ENCODE data around the gene TNNI3. TPM values are rescaled to one million over a fixed set of nuclear protein-coding genes. Genes with fewer than 3 reads are reported as not detected.
A peak's percentile ranks its signal among the peaks of the same experiment; 100 is the strongest.

Gene TNNI3
- total and polyA plus RNA-seq, 10 of the 15 experiments (the other 5 are each of a cell fraction or from before 2014, with no cell fraction given) = not detected

GRCh38 chr19:55117663-55118391 lies 39.7 kb downstream of the TNNI3 start (continued):
- 0 out of 2 replicates have a peak, but pooled peaks have one; percentile 16 for TF ChIP-seq GATAD2B (conservative IDR thresholded peaks at IDR 0.05; ENCODE audit: low read depth)
- TF ChIP-seq TARDBP (IDR thresholded peaks at IDR 0.05; ENCODE audit: borderline replicate concordance) = peak; percentile 85; the same call in 1 of the 2 replicates
- TF ChIP-seq CHD1 (IDR thresholded peaks at IDR 0.05; ENCODE audit: low read depth, low read length) = no peak
- no peak for TF ChIP-seq NKRF (conservative IDR thresholded peaks at IDR 0.05)
- no peak for TF ChIP-seq HDAC6 (IDR thresholded peaks at IDR 0.05; ENCODE audit: unreplicated experiment)
- no peak for TF ChIP-seq ZNF384 (IDR thresholded peaks at IDR 0.05; ENCODE audit: borderline replicate concordance, low read depth, low read length)
- no peak for TF ChIP-seq BCL3 (IDR thresholded peaks at IDR 0.05; ENCODE audit: borderline replicate concordance, insufficient read depth, low read depth, low read length, poor library complexity, severe bottlenecking)
- TF ChIP-seq GABPA (IDR thresholded peaks at IDR 0.05; ENCODE audit: low read depth) = peak; percentile 72
- no peak for TF ChIP-seq CEBPB (IDR thresholded peaks at IDR 0.05; ENCODE audit: borderline replicate concordance in 1 of 2, low read depth in 2 of 2, low read length in 2 of 2)
- no peak; the same call in 1 of the 2 replicates for TF ChIP-seq MXI1 (IDR thresholded peaks at IDR 0.05; ENCODE audit: low read depth, low read length)
- TF ChIP-seq SRF (IDR thresholded peaks at IDR 0.05; ENCODE audit: low read depth in 2 of 2, low read length in 2 of 2) = peak in 1 of 2 experiments; percentile 37; a peak in 1 of 4 replicates
- TF ChIP-seq ZBTB4 (CRISPR knock-in tag; IDR thresholded peaks at IDR 0.05) = no peak
- TF ChIP-seq ZBTB40 (IDR thresholded peaks at IDR 0.05; ENCODE audit: borderline replicate concordance) = peak; percentile 75; the same call in 1 of the 2 replicates
- no peak for TF ChIP-seq NFXL1 (IDR thresholded peaks at IDR 0.05; ENCODE audit: borderline replicate concordance)
- TF ChIP-seq MYB (IDR thresholded peaks at IDR 0.05; ENCODE audit: borderline replicate concordance, low read depth, low read length) = no peak
- no peak for TF ChIP-seq BACH1 (IDR thresholded peaks at IDR 0.05; ENCODE audit: borderline replicate concordance)
- TF ChIP-seq ZNF622 (IDR thresholded peaks at IDR 0.05) = no peak
- no peak; the same call in 1 of the 2 replicates for TF ChIP-seq POLR2AphosphoS5 (IDR thresholded peaks at IDR 0.05; ENCODE audit: low read length)

Data from GM12878 (cell line).